Parathyroid adenoma (tissue), 2 donors: ENCODE measurements around the gene SYT12.

ENCODE experiments used
- H2AFZ ChIP-seq: fragments of 300-600 bp; sonication (generic); one replicate; pipeline ENCODE4 v1.7.0; 2017; ENCODE audit warnings: antibody characterized with exemption, mild to moderate bottlenecking
- H3K27ac ChIP-seq: fragments of 300-600 bp; sonication (generic); one replicate; pipeline ENCODE4 v1.7.0; 2017
- H3K27me3 ChIP-seq: fragments of 300-600 bp; sonication (generic); one replicate; pipeline ENCODE4 v1.7.0; 2017; ENCODE audit warnings: low read length; ENCODE audit not compliant: control insufficient read depth, insufficient read depth
- H3K36me3 ChIP-seq: fragments of 300-600 bp; sonication (generic); one replicate; pipeline ENCODE4 v1.7.0; 2017; ENCODE audit warnings: low read length; ENCODE audit not compliant: control insufficient read depth, insufficient read depth
- H3K4me1 ChIP-seq: fragments of 300-600 bp; sonication (generic); one replicate; pipeline ENCODE4 v1.7.0; 2017; ENCODE audit warnings: control low read depth
- H3K4me2 ChIP-seq: fragments of 300-600 bp; sonication (generic); one replicate; pipeline ENCODE4 v1.7.0; 2017; ENCODE audit warnings: low read length
- H3K4me3 ChIP-seq: fragments of 300-600 bp; sonication (generic); one replicate; pipeline ENCODE4 v1.7.0; 2017; ENCODE audit warnings: low read depth, low read length
- H3K79me2 ChIP-seq: fragments of 300-600 bp; sonication (generic); one replicate; pipeline ENCODE4 v1.7.0; 2017; ENCODE audit warnings: control low read depth
- H3K9ac ChIP-seq: fragments of 300-600 bp; sonication (generic); one replicate; pipeline ENCODE4 v1.7.0; 2017; ENCODE audit warnings: mild to moderate bottlenecking
- H3K9me3 ChIP-seq: fragments of 300-600 bp; sonication (generic); one replicate; pipeline ENCODE4 v1.7.0; 2017; ENCODE audit warnings: low read length; ENCODE audit not compliant: control insufficient read depth
- CTCF ChIP-seq: fragments of 300-600 bp; sonication (generic); IDR thresholded peaks from one replicate; pipeline ENCODE4 v1.7.0; 2017; ENCODE audit warnings: antibody characterized with exemption, mild to moderate bottlenecking
- donor health status: primary hyperparathyroidism.

SYT12 gene

GRCh38 chr11:67040147-67040546, 17.2 kb downstream of the SYT12 start:
- Histone ChIP-seq H3K27me3 (no peaks in the 10 kb centered on the region), H2AFZ (no peak overlapping the region), H3K9me3 (no peaks in the 10 kb centered on the region), H3K4me1 (no peaks in the 10 kb centered on the region), H3K27ac (no peak overlapping the region), H3K9ac (no peak overlapping the region), H3K36me3 (no peaks in the 10 kb centered on the region), H3K4me3 (no peak overlapping the region), H3K79me2 (peaks cover 2% of the 10 kb centered on the region), H3K4me2 (no peak overlapping the region)
- no peak for TF ChIP-seq CTCF

GRCh38 chr11:67041602-67042001, 18.7 kb downstream of the SYT12 start:
- Histone ChIP-seq H3K4me3 (no peak overlapping the region), H3K79me2 (no peaks in the 10 kb centered on the region), H2AFZ (no peak overlapping the region), H3K9me3 (no peaks in the 10 kb centered on the region), H3K27me3 (no peaks in the 10 kb centered on the region), H3K4me2 (no peak overlapping the region), H3K36me3 (no peaks in the 10 kb centered on the region), H3K27ac (no peak overlapping the region), H3K9ac (no peak overlapping the region), H3K4me1 (no peaks in the 10 kb centered on the region)
- no peak for TF ChIP-seq CTCF

GRCh38 chr11:67043572-67044349, 20.8 kb downstream of the SYT12 start:
- Histone ChIP-seq H3K4me3 (no peak overlapping the region), H3K4me2 (no peak overlapping the region), H2AFZ (no peak overlapping the region), H3K9me3 (no peaks in the 10 kb centered on the region), H3K27ac (no peak overlapping the region), H3K9ac (no peak overlapping the region), H3K79me2 (no peaks in the 10 kb centered on the region), H3K4me1 (no peaks in the 10 kb centered on the region), H3K27me3 (no peaks in the 10 kb centered on the region), H3K36me3 (no peaks in the 10 kb centered on the region)
- no peak for TF ChIP-seq CTCF

DNA sequence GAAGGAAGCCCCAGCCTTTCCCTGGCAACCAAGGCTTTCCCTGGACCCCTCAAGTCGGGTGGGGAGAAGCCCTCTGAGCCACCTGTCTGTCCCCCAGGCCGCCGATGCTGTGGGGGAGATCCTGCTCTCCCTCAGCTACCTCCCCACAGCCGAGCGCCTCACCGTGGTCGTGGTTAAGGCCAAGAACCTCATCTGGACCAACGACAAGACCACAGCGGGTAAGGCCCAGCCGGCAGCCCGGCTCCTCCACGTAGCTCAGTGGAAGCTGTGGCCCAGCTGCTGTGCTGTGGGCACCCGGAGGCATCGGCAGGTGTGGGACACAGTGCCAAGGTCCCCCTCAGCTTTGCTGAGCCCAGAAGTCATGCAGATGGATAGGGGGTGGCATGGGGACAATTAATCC, 21.6 kb downstream of the SYT12 start:
- no peaks in the 10 kb centered on the region for H3K9me3 ChIP-seq
- TF ChIP-seq CTCF: no peak
- H3K4me3 ChIP-seq: no peak overlapping the region
- no peak overlapping the region for H3K27ac ChIP-seq
- H3K27me3 ChIP-seq: no peaks in the 10 kb centered on the region
- H3K36me3 ChIP-seq: no peaks in the 10 kb centered on the region
- H3K79me2 ChIP-seq: no peaks in the 10 kb centered on the region
- no peak overlapping the region for H3K9ac ChIP-seq
- no peak overlapping the region for H2AFZ ChIP-seq
- no peak overlapping the region for H3K4me2 ChIP-seq
- no peaks in the 10 kb centered on the region for H3K4me1 ChIP-seq

DNA sequence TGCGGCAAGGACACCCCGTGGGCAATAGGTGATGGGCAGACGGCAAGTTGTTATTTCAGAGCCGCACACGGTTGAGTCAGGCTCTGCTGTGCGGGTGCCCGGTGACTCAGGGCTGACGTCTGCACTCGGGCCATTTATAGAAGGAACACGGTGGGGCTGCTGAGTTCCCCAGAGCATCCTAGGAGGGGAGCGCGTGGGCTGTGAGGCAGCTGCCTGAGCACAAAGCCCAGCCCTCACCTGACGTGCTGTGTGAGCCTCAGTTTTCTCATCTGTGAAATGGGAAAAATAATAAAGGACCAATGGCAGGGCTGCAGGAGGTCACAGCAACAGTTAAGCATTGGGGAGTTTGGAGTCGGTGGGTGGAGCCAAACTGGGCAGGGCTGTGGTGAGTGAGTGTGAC, 22.4 kb downstream of the SYT12 start:
- H3K27ac ChIP-seq: no peak overlapping the region
- H2AFZ ChIP-seq: no peak overlapping the region
- H3K4me2 ChIP-seq: no peak overlapping the region
- no peak overlapping the region for H3K4me3 ChIP-seq
- no peaks in the 10 kb centered on the region for H3K36me3 ChIP-seq
- no peak for TF ChIP-seq CTCF
- H3K79me2 ChIP-seq: no peaks in the 10 kb centered on the region
- no peaks in the 10 kb centered on the region for H3K27me3 ChIP-seq
- H3K4me1 ChIP-seq: no peaks in the 10 kb centered on the region
- no peaks in the 10 kb centered on the region for H3K9me3 ChIP-seq
- no peak overlapping the region for H3K9ac ChIP-seq
